ENCODE data around the gene SEC11A. TPM values are rescaled to one million over a fixed set of nuclear protein-coding genes. Genes with fewer than 3 reads are reported as not detected.

SEC11A gene
- 10 to 100 TPM; 82.3 to 87.8 TPM for total RNA-seq

GRCh38 chr15:84716036-84716732 is at the start of gene SEC11A:
Gene SEC11A, minus strand, starts transcription at chr15:84716139. Its CDS starts 64 bp downstream, at chr15:84716075.
- H3K4me3 Mint-ChIP-seq = peak within 1 kb of the TSS; percentile 83
- DNase-seq = peak; percentile 93
- ATAC-seq = peak; percentile 93
- peaks cover 47% of the 10 kb centered on the region for H3K4me1 Mint-ChIP-seq (ENCODE audit: low read depth)
- intact Hi-C loops (cut with micrococcal nuclease) = loop anchor here (5.0 kb wide), 1 partner anchor 46 kb away; no protein-coding TSS in a partner anchor
- no peak for TF ChIP-seq CTCF (IDR thresholded peaks at IDR 0.05)
- H3K27ac Mint-ChIP-seq = peak within 1 kb of the TSS; percentile 88
- peaks cover 18% of the 10 kb centered on the region for H3K36me3 Mint-ChIP-seq (ENCODE audit: low read depth)
- CTCF ChIA-PET = interaction anchor here (0.8 to 2.9 kb wide), 13 partner anchors 9 to 128 kb away, joined by 3 to 11 read pairs (median 4); partner anchors contain the start of gene ZNF592
- H3K9me3 Mint-ChIP-seq = no peaks in the 10 kb centered on the region
- POLR2A ChIA-PET = interaction anchor here (0.6 to 3.1 kb wide), 14 partner anchors 8 to 161 kb away, joined by 3 to 28 read pairs (median 6); partner anchors contain the start of genes NMB and WDR73
- no peaks in the 10 kb centered on the region for H3K27me3 Mint-ChIP-seq

- Mint-ChIP-seq H3K4me3 (no peak overlapping the region), H3K4me1 (ENCODE audit: low read depth) (peaks cover 22% of the 10 kb centered on the region), H3K36me3 (ENCODE audit: low read depth) (peaks cover 36% of the 10 kb centered on the region), H3K9me3 (no peaks in the 10 kb centered on the region), H3K27ac (no peak overlapping the region), H3K27me3 (no peaks in the 10 kb centered on the region)
- intact Hi-C loops (cut with micrococcal nuclease) = no loop called here
- DNase-seq (no peak), ATAC-seq (no peak)
- TF ChIP-seq CTCF (IDR thresholded peaks at IDR 0.05) = no peak
- ChIA-PET POLR2A (no interaction called here), CTCF (no interaction called here)
Measured at GRCh38 chr15:84765675-84766074, 49.7 kb upstream of the SEC11A start.

GRCh38 chr15:84764989-84765388 is 49.0 kb upstream of the SEC11A start:
- Mint-ChIP-seq H3K9me3 (no peaks in the 10 kb centered on the region), H3K27ac (peak overlapping the region; percentile 11), H3K27me3 (no peaks in the 10 kb centered on the region), H3K36me3 (ENCODE audit: low read depth) (peaks cover 35% of the 10 kb centered on the region), H3K4me1 (ENCODE audit: low read depth) (peaks cover 19% of the 10 kb centered on the region), H3K4me3 (no peak overlapping the region)
- CTCF ChIA-PET = no interaction called here
- intact Hi-C loops (cut with micrococcal nuclease) = loop anchor here (5.0 kb wide), 2 partner anchors 48 to 108 kb away; partner anchors contain the start of genes NMB and SEC11A
- POLR2A ChIA-PET = interaction anchor here (1.2 kb wide), 1 partner anchor 13 kb away, joined by 4 read pairs; no protein-coding TSS in a partner anchor
- no peak for ATAC-seq
- no peak for TF ChIP-seq CTCF (IDR thresholded peaks at IDR 0.05)
- no peak for DNase-seq

- H3K4me1 Mint-ChIP-seq (ENCODE audit: low read depth) = peaks cover 16% of the 10 kb centered on the region
- intact Hi-C loops (cut with micrococcal nuclease) = loop anchor here (5.0 kb wide), 2 partner anchors 47 to 107 kb away; partner anchors contain the start of genes NMB and SEC11A
- DNase-seq (no peak), ATAC-seq (no peak)
- CTCF ChIA-PET = interaction anchor here (0.9 to 1.0 kb wide), 3 partner anchors 10 to 31 kb away, joined by 3 read pairs; no protein-coding TSS in a partner anchor
- POLR2A ChIA-PET = interaction anchor here (1.2 kb wide), 1 partner anchor 13 kb away, joined by 4 read pairs; no protein-coding TSS in a partner anchor
- no peak for TF ChIP-seq CTCF (IDR thresholded peaks at IDR 0.05)
- H3K4me3 Mint-ChIP-seq = no peak overlapping the region
- H3K27me3 Mint-ChIP-seq = no peaks in the 10 kb centered on the region
- H3K27ac Mint-ChIP-seq = peak overlapping the region; percentile 11
- peaks cover 33% of the 10 kb centered on the region for H3K36me3 Mint-ChIP-seq (ENCODE audit: low read depth)
- H3K9me3 Mint-ChIP-seq = no peaks in the 10 kb centered on the region
Measured at GRCh38 chr15:84764585-84764984, 48.6 kb upstream of the SEC11A start.

Measured in activated CD8-positive, alpha-beta T cell treated with anti-CD3 and anti-CD28 coated beads for 36 hours (primary cell).